OCI-LY1 (cell line): ENCODE data around the gene GRK1.

Experiments
- EZH2 ChIP-seq: fragments of 200-600 bp; sonication (generic), shearing (Covaris generic); IDR thresholded peaks from 2 replicates; pipeline ENCODE4 v1.8.0; 2017; ENCODE audit warnings: borderline replicate concordance, mixed run types, mild to moderate bottlenecking, antibody characterized with exemption, low read length, moderate library complexity, mixed read lengths
- TF ChIP-seq, protein P1 (sequence below): fragments of 200-600 bp; sonication (generic), shearing (Covaris generic); IDR thresholded peaks from 2 replicates; pipeline ENCODE4 v1.5.1; 2017; ENCODE audit warnings: mild to moderate bottlenecking, antibody characterized with exemption, low read length, moderate library complexity, mixed read lengths

GRCh38 chr13:113735194-113735593 lies 68.2 kb downstream of the GRK1 start:
- TF ChIP-seq EZH2, result no peak
- TF ChIP-seq, protein P1, sequence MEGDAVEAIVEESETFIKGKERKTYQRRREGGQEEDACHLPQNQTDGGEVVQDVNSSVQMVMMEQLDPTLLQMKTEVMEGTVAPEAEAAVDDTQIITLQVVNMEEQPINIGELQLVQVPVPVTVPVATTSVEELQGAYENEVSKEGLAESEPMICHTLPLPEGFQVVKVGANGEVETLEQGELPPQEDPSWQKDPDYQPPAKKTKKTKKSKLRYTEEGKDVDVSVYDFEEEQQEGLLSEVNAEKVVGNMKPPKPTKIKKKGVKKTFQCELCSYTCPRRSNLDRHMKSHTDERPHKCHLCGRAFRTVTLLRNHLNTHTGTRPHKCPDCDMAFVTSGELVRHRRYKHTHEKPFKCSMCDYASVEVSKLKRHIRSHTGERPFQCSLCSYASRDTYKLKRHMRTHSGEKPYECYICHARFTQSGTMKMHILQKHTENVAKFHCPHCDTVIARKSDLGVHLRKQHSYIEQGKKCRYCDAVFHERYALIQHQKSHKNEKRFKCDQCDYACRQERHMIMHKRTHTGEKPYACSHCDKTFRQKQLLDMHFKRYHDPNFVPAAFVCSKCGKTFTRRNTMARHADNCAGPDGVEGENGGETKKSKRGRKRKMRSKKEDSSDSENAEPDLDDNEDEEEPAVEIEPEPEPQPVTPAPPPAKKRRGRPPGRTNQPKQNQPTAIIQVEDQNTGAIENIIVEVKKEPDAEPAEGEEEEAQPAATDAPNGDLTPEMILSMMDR, result no peak
